NCI-H510A (cell line): ENCODE data around the gene UBFD1.
A peak's percentile ranks its signal among the peaks of the same experiment; 100 is the strongest.
"Not testable (repeated sequence)": the region's sequence is repeated elsewhere in the genome, so short reads cannot be mapped to it uniquely, and the experiment has no call there.

Experiments
- DNase-seq: peaks from one replicate; lab custom pipeline; 2025; lab: John Stamatoyannopoulos, UW

UBFD1 gene

DNA sequence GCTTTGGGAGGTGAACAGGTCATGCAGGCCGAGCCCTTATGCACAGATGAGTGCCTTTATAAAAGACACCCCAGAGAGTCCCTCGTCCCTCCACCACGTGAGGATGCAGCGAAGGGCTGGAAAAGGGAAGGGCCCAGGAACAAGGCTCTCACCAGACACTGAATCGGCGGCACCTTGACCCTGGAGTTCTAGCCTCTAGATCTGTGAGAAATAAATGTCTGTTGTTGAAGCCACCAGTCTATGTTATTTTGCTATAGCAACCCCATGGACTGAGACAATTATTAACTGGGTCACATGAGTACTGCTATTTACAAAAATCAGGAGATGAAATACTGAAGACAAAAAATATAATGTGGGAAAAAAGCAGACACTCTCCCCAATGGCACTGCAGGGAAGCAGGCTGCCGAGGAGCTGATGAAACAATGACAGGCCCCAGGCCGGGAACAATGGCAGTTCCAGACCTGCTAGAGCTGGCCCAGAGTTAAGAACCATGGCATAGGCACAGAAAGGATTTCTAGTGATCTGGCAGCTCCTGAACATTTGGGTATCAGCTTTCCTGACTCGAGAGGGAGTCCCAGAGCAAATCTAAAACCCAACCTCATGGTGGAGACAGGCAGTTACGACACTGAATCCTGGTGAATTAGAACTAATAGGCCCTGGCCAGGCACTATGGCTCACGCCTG, 29.4 kb upstream of the UBFD1 start:
- no peak for DNase-seq

DNA sequence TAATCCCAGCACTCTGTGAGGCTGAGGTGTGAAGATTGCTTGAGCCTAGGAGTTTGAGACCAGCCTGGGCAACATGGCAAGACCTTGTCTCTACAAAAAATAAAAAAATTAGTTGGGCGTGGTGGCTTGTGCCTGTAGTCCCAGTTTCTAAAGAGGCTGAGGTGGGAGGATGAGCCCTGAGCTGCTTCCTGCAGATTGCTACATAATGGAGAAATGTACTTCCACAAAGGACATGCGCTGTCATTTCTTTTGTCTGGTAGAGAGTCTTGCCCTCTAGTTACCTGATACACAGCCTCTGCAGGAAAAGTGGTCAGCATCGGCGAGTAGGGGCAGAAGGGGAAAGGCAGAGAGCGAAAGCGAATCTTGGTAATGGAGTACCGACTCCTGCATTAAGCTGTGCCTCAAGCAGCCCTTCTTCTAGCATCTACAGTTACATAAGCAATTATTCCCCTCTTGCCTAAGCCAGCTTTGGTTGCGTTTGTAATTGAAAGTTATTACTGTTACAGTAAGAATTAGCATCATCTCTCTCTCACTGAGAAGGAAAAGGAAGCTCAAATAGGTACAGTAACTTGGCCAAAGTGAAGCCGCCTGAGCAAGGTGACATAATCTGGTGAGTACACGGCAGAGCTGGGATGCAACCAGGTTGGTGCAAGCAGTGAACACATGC, 28.8 kb upstream of the UBFD1 start:
- no peak for DNase-seq

GRCh38 chr16:23530062-23530461, 27.5 kb upstream of the UBFD1 start:
- no peak for DNase-seq

DNA sequence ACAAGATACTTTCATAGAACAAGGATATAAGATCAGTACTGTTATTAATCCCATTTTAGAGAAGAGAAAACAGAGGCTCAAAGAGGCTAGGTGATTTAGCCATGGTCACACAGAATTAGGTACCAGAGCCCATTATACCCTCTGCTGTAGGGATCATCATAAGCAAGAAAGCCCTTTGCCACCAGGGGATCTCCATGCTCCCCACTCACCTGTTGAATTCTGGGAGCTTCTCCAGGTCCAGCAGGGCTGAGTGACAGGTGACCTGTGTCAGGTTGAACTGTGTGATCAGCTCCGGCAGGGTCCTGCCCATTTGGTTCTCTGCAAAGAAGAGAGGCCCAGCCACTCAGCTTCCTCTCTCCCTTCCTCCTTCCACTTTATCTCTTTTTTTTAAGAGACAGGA, 25.1 kb upstream of the UBFD1 start:
- DNase-seq, result no peak

DNA sequence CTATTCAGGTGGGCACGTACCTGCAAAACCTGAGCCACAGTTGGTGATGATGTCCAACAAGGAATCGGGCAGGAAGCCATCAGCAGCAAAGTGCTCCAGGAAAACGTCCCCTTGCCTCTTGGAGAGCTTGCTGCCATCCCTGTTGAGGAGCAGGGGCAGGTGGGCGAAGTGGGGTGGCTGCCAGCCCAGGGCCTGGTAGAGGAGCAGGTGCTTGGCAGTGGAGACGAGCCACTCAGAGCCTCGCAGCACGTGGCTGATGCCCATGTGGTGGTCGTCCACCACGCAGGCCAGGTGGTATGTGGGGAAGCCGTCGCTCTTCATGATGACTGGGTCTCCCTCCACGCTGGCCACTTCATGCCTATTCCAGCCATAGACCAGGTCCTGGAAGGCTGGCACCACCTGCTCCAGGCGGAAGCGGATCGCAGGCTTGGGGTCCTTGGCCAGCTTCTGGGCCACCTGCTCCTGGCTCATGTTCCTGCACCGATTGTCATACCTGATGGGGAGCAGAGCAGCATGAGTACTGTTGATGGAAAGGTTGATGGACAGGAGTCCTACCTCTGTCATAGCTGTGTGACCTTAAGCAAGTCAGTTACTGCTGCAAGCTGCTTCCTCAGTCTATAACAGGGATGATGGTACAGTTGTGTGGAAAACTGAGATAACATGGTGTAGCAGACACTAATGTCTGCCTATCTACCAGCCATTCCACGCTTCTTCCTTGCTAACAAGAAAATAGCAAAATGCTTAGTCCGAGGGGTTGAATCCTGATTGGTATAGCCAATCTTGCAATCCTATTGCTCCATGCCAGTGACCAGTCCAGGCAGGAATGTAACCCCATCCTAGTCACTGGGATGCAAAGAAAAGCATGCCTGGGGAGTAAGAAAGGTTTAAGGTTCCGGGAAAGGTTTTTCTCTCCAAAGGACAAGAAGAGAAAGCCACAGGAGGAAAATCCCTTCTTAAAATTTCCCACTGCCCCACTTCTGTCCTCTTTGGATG, 22.4 kb upstream of the UBFD1 start:
- DNase-seq, result no peak

DNA sequence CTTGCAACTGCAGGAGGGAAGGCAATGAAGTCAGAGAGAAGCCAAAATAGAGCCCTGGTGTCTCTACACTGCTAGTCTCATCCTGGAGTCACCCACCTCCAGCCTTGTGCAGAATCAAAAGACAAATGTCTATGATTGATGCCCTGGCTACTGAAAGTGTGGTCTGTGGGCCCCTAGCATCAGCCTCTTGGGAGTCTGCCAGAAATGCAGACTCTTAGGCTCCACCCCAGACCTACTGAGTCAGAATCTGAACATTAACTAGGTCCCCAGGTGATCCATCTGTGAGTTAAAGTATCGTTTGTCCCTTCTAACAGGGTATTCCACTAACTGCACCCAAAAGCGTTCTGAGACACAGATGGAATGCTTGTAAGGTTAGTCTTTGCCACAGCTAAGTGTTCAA, 21.6 kb upstream of the UBFD1 start:
- no peak for DNase-seq

DNA sequence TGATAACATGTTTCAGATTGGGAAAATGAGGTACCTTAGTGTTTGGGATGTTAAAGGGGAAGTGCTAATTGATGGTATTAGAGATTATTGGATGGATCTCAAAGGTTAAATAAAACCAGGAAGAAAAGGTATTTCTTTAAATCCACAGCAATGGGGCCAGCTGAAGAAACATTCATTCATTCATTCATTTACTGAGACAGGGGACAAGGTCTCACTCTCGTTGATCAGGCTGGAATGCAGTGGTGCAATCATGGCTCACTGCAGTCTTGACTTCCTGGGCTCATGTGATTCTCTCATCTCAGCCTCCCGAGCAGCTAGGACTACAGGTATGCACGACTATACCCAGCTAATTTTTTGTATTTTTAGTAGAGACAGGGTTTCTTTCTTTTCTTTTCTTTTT, 20.1 kb upstream of the UBFD1 start:
- DNase-seq, result no peak

DNA sequence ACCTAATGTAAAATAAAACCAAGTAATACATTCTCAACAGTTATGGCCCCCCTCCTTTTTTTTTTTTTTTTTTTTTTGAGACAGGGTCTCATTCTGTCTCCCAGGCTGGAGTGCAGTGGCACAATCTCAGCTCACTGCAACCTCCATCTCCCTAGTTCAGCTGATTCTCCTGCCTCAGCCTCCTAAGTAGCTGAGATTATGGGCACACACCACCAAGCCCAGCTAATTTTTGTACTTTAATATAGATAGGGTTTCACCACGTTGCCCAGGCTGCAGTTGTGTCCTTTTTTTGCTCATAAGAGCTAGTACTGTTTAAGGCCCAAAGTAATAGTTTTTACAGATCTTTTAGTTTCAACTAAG, 18.6 kb upstream of the UBFD1 start:
- DNase-seq, result no peak

DNA sequence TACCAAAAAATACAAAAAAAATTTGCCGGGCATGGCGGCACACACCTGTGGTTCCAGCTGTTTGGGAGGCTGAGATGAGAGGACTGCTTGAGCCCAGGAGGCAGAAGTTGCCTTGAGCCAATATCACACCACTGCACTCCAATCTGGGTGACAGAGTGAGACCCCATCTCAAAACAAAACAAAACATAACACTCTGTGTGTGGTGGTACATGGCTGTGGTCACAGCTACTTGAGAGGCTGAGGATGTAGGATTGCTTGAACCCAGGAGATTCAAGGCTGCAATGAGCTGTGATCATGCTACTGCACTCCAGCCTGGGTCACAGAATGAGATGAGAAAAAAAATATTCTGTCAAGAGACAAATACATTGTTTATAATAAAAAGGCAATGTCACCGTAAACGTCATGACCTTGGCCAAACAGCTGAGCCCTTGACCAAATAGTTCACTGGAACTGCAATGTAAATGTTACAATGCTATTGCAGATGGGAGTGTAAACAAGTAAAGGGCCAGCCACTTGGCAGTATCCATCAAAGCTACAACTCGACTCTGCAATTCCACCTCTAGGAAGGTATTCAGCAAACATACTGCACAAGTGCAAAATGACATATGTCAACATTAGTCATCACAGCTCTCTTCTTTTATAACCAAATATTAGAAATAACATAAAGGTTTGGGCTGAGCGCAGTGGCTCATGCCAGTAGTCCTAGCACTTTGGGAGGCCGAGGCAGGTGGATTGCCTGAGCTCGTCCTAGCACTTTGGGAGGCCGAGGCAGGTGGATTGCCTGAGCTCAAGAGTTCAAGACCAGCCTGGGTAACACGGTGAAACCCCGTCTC, 17.3 kb upstream of the UBFD1 start:
- DNase-seq, result peak; percentile 35

DNA sequence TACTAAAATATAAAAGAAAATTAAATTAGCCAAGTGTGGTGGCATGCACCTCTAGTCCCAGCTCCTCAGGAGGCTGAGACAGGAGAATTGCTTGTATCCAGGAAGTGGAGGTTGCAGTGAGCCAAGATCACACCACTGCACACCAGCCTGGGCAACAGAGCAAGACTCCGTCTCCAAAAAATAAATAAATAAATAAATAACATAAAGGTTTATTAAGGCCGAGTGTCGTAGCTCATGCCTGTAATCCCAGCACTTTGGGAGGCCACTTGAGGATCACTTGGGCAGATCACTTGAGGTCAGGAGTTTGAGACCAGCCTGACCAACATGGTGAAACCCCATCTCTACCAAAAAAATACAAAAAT, 16.7 kb upstream of the UBFD1 start:
- DNase-seq, result not testable (repeated sequence)

- DNase-seq, result no peak
These were observed 13.1 kb upstream of the UBFD1 start for GRCh38 chr16:23544436-23544835.

- DNase-seq, result no peak
These were observed 7.6 kb upstream of the UBFD1 start for GRCh38 chr16:23549938-23550337.

- DNase-seq, result no peak
These were observed 5.4 kb upstream of the UBFD1 start for GRCh38 chr16:23552161-23552560.

GRCh38 chr16:23554536-23554935, 3.0 kb upstream of the UBFD1 start:
- no peak for DNase-seq

DNA sequence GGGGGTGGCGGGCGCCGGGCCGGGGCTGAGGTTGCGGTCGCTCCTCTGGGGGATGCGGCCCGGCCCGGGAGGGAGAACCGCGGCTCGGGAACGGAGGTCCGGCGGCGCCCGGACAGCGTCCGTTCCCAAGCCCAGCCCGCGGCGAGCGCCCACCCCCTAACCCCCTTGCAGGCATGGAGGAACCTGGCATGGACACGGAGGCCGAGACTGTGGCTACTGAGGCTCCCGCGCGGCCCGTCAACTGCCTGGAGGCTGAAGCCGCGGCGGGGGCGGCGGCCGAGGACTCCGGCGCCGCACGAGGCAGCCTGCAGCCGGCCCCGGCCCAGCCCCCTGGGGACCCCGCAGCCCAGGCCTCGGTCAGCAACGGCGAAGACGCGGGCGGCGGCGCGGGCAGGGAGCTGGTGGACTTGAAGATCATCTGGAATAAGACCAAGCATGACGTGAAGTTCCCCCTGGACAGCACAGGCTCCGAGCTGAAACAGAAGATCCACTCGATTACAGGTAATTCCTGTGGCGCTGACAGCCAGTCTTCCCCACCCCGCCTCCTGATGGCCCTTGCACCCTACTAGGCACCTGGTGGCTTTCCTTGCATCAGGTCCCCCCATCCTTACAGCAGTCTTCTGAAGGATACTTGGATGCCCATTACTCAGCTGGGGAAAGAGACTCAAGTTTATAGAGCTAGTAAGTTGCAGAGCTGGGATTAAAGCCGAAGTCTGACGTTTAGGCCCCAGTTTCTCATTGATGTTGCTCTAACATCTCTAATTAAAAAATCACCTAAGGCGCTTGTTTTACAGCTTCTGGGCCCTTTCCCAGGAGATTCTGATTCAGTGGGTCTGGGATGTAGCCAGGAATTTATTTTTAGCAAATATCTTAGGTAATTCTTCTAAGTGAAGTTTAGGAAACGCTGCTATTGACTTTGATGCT, 514 bp downstream of the UBFD1 start:
- peak; percentile 17 for DNase-seq

DNA sequence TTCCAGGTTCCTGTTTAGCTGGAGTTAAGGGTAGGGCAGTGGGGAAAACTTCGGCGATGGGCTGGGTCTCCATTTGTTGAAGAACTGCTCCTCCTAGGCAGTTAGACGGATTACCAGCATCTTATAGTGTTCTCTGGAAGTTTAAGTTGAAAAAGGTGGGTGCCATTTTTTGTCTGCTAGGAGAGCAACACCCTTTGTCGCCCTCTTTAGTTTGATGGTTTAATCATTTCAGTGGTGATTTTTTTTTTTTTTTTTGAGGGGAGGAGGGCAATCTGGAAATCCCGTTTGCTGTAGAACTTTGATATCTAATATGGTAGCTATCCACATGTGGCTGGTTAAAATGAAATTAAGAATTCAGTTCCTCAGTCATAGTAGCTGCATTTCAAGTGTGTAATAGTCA, 4.1 kb downstream of the UBFD1 start:
- no peak for DNase-seq

DNA sequence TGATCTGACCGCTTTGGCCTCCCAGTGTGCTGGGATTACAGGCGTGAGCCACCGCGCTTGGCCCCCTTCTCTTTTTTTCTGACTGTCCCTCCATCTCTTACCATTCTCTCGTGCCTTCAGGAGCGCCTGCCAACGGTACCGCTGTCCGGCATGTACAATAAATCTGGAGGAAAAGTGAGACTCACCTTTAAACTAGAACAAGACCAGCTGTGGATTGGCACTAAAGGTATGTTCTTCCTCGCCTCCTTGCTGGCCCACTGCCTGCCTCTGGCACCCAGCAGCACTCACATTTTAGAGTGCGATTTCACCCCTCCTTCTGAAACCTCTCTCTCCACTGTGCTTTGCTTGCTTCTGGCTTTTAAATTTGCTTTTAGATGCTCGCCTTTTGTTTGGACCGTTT, 5.0 kb downstream of the UBFD1 start:
- DNase-seq, result no peak

GRCh38 chr16:23563186-23563585, 5.7 kb downstream of the UBFD1 start:
- DNase-seq, result no peak

DNA sequence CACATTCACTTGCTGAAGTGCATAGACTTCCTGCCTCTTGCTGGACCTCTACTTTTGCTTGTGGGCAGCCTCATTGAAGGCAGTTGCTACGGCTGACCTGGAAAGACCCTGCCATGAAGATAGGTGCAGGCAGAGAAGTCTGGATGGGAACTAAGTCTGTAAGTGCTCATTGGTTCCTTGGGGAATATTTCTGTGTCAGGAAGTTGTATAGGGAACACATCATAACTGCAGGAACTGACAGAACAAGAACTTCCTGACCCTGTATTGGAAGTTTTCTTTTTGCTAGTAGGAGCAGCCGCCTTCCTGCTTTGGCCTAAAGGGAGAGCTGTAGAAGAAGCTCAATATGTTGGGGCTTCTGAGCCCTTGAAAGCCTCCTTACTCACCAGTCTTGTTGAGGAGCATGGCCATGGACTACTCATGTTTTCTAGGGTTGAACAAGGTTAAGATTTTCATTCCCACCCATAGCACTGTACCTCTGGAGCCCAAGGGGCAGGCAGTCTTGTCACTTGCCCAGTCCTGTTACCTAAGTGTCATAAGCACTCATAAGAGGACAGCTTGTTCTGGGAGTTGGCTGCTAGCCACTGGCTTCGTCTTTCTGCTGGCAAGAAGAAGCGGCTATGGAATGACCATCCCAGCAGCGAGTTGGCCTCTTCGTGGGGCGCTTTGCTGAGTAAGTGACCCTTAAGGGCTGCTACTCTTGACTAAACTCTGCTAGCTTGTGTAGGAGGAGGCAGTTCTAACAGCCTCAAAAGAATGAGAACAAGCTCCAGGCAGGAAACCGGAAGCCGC, 7.2 kb downstream of the UBFD1 start:
- DNase-seq, result no peak

DNA sequence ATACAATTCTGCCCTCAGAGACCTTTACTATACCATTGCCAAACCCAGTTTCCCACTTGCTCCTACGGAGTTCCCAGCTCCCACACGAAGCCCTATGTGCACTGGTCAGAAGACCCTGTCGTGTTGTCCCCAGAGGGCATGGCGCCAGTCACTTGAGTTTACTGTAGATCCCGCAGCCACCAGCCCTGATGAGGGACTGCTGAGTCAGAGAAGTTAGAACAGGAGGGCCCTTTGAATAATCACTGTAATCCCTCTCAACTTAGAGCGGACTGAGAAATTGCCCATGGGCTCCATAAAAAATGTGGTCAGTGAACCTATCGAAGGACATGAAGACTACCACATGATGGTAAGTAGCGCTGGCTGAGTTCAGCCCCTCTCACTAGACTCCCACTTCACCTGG, 9.2 kb downstream of the UBFD1 start:
- DNase-seq, result no peak
